Measurements from ENCODE around the gene TYMS.
A peak's percentile ranks its signal among the peaks of the same experiment; 100 is the strongest.

DNA sequence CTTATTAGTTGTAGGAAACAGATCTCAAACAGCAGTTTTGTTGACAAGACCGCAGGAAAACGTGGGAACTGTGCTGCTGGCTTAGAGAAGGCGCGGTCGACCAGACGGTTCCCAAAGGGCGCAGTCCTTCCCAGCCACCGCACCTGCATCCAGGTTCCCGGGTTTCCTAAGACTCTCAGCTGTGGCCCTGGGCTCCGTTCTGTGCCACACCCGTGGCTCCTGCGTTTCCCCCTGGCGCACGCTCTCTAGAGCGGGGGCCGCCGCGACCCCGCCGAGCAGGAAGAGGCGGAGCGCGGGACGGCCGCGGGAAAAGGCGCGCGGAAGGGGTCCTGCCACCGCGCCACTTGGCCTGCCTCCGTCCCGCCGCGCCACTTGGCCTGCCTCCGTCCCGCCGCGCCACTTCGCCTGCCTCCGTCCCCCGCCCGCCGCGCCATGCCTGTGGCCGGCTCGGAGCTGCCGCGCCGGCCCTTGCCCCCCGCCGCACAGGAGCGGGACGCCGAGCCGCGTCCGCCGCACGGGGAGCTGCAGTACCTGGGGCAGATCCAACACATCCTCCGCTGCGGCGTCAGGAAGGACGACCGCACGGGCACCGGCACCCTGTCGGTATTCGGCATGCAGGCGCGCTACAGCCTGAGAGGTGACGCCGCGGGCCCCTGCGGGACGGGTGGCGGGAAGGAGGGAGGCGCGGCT, at the start of gene TYMS:
- TF ChIP-seq, protein P1, sequence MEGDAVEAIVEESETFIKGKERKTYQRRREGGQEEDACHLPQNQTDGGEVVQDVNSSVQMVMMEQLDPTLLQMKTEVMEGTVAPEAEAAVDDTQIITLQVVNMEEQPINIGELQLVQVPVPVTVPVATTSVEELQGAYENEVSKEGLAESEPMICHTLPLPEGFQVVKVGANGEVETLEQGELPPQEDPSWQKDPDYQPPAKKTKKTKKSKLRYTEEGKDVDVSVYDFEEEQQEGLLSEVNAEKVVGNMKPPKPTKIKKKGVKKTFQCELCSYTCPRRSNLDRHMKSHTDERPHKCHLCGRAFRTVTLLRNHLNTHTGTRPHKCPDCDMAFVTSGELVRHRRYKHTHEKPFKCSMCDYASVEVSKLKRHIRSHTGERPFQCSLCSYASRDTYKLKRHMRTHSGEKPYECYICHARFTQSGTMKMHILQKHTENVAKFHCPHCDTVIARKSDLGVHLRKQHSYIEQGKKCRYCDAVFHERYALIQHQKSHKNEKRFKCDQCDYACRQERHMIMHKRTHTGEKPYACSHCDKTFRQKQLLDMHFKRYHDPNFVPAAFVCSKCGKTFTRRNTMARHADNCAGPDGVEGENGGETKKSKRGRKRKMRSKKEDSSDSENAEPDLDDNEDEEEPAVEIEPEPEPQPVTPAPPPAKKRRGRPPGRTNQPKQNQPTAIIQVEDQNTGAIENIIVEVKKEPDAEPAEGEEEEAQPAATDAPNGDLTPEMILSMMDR (IDR thresholded peaks at IDR 0.05; ENCODE audit: extremely low read depth in 1 of 2, insufficient read depth in 1 of 2, low read depth in 1 of 2, low read length in 2 of 2) = no peak
- TF ChIP-seq POLR2A (IDR thresholded peaks at IDR 0.05; ENCODE audit: low read depth, low read length) = peak; percentile 72
- TF ChIP-seq FOS (IDR thresholded peaks at IDR 0.05; ENCODE audit: borderline replicate concordance, insufficient read depth, low read length) = no peak
- TF ChIP-seq POLR2AphosphoS5 (IDR thresholded peaks at IDR 0.05; ENCODE audit: insufficient read depth, low read depth, low read length) = no peak
- TF ChIP-seq, protein P2, sequence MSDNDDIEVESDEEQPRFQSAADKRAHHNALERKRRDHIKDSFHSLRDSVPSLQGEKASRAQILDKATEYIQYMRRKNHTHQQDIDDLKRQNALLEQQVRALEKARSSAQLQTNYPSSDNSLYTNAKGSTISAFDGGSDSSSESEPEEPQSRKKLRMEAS (IDR thresholded peaks at IDR 0.05; ENCODE audit: insufficient read depth, insufficient read length) = no peak
- no peak for TF ChIP-seq MYC (IDR thresholded peaks at IDR 0.05; ENCODE audit: low read depth, low read length)
- no peak for TF ChIP-seq EZH2 (IDR thresholded peaks at IDR 0.05; ENCODE audit: borderline replicate concordance, low read depth, low read length, severe bottlenecking)
- no peak for TF ChIP-seq GATA2 (IDR thresholded peaks at IDR 0.05; ENCODE audit: insufficient read depth, insufficient read length, low read depth, low read length)
